ENCODE data around the gene PLEKHF1.
"Not testable (repeated sequence)": the region's sequence is repeated elsewhere in the genome, so short reads cannot be mapped to it uniquely, and the experiment has no call there.

PLEKHF1 gene, protein sequence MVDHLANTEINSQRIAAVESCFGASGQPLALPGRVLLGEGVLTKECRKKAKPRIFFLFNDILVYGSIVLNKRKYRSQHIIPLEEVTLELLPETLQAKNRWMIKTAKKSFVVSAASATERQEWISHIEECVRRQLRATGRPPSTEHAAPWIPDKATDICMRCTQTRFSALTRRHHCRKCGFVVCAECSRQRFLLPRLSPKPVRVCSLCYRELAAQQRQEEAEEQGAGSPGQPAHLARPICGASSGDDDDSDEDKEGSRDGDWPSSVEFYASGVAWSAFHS

GRCh38 chr19:29665215-29665825, at the start of gene PLEKHF1:
PLEKHF1 (plus strand) TSS chr19:29665461; CDS start chr19:29673840, 8,379 bp downstream.
- DNase-seq (ENCODE audit: low read depth): no peak

DNA sequence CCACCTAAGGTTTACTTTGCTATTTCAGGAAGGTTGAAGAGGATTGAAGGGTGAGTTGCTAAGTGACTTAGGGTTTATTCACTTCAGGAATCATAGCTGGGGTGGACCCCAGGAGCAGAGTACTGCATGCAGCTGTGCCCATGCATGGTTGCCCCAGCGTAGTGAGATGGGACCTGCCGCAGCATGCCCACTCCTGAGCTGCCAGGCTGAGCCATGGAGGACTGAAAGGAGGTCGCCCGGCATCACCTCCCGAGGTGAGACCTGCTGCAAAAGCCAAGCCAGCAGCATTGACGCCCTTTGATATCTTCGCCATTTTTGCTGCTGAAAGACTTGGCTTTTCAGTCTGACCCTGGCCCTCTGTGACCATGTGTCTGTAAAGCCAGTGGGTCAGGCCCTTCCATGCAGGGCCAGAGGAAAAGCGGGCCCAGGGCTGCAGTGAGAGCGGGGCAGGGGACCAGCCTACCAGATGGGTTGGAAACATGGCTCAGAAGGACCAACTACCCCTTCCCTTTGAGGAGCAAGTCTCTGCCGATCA, 49.3 kb upstream of the PLEKHF1 start:
- no peak for DNase-seq (ENCODE audit: low read depth)

GRCh38 chr19:29616541-29616940, 48.7 kb upstream of the PLEKHF1 start:
- DNase-seq (ENCODE audit: low read depth): no peak

- no peak for DNase-seq (ENCODE audit: low read depth)
Observed at GRCh38 chr19:29617366-29618266, 47.6 kb upstream of the PLEKHF1 start.

- no peak for DNase-seq (ENCODE audit: low read depth)
Observed at GRCh38 chr19:29618434-29618833, 46.8 kb upstream of the PLEKHF1 start.

GRCh38 chr19:29618871-29619270, 46.4 kb upstream of the PLEKHF1 start:
- no peak for DNase-seq (ENCODE audit: low read depth)

DNA sequence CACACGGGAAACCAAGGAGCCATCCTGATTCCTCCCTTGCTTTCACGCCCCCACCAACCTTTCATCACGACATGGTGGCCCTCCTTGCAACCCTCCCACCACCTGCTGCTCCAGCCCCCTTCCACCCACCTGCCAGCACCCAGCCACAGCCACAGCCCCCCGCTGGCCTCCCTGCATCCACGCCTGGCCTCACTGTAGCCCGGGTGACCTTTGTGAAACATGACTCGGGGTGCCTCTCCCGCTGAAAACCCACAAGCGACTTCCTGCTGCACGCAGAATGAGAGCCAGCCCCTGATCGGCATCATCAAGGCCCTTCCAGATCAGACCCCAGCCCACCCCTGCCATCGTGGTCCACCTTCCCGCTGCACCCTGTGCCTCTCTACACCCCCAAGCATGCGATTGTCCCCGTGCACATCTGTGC, 44.3 kb upstream of the PLEKHF1 start:
- no peak for DNase-seq (ENCODE audit: low read depth)

GRCh38 chr19:29622166-29623070, 42.8 kb upstream of the PLEKHF1 start:
- DNase-seq (ENCODE audit: low read depth): no peak

DNA sequence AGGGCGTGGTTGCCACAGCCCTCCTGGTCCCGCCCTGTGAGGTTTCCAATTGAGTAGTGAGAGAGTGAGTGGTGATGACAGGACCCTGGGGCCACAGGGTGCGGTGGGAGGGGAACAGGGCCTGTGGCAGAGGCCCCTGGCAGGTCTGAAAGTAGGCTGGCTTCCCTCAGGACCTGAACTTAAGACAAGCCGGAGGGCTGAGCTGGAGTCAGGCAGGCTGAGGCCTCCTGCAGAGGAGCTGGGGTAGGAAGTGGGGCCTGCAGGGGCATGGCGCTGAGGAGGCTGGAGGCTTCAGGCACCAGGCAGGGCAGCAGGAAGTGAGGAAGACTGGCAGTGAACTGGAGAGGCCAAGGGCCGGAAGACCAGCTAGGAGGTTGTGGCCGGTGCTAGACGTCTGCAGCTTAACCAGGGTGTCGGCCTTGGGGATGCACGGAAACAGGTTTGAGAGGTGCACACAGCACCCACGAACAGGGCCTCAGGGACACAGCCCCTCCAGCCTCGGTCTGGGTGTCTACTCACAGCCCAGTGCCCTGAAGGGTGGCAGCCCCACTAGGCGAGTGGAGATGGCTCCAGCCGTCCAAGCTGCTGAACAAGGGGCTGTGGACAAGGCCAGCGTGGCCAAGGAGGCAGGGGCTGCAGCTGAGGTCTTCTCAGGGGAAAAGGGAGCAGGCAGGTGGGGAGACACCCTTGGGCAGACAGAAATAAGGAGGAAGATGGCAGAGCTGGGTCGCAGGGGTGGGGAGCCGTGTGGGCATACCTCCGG, 41.4 kb upstream of the PLEKHF1 start:
- DNase-seq (ENCODE audit: low read depth): no peak

- DNase-seq (ENCODE audit: low read depth): no peak
Observed at GRCh38 chr19:29624489-29625185, 40.6 kb upstream of the PLEKHF1 start.

DNA sequence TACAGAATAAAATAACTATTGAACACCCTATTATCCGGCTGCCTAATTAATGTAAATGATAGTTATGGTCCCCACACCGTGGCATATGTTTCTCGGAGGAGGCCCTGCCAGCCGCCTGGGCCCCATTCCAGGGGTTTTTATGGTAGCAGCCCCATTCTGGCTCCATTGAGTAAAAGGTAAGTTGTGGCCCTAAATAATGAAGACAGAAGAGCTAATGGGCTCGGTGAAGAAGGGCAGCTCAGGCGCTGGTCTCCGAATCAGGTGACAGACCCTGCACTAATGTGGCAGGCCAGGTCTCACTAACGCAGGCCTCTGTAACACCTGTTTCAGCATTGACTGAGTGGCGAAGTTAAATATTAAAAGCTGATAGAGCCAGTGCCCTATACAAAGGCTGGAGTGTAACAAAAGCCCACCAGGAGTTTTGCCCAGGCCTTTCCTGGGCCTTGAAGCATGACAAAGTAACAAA, 40.0 kb upstream of the PLEKHF1 start:
- DNase-seq (ENCODE audit: low read depth): no peak

DNA sequence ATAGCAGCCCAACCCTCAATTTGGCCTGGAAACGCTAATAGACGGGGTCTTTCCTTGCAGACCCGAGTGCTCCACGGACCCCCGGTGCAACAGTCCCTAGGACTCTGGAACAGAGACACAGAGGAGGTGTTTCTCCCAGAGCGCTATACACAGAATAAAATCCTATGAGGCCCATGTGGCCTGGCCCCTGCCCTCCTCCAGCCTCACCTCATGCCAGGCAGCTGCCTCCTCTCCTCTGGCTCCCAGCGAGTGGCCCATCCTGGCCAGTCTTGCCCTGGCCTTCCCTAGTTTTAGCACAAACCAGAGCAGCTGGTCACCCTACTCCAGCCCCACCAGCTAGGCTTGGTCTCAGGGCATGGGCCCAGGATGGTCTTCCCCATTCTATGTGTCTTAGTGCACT, 38.9 kb upstream of the PLEKHF1 start:
- DNase-seq (ENCODE audit: low read depth): no peak

DNA sequence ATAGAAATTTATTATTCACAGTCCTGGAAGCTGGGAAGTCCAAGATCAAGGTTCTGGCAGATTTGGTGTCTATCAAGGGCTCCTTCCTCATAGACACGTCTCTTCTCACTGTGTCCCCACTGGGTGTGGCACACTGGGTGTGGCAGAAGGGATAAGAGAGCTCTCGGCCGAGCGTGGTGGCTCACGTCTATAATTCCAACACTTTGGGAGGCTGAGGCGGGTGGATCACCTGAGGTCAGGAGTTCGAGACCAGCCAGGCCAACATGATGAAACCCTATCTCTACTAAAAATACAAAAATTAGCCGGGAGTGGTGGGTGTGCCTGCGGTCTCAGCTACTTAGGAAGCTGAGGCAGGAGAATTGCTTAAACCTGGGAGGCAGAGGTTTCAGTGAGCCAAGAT, 38.4 kb upstream of the PLEKHF1 start:
- not testable (repeated sequence) for DNase-seq (ENCODE audit: low read depth)

GRCh38 chr19:29628661-29629385, 36.4 kb upstream of the PLEKHF1 start:
- no peak for DNase-seq (ENCODE audit: low read depth)

DNA sequence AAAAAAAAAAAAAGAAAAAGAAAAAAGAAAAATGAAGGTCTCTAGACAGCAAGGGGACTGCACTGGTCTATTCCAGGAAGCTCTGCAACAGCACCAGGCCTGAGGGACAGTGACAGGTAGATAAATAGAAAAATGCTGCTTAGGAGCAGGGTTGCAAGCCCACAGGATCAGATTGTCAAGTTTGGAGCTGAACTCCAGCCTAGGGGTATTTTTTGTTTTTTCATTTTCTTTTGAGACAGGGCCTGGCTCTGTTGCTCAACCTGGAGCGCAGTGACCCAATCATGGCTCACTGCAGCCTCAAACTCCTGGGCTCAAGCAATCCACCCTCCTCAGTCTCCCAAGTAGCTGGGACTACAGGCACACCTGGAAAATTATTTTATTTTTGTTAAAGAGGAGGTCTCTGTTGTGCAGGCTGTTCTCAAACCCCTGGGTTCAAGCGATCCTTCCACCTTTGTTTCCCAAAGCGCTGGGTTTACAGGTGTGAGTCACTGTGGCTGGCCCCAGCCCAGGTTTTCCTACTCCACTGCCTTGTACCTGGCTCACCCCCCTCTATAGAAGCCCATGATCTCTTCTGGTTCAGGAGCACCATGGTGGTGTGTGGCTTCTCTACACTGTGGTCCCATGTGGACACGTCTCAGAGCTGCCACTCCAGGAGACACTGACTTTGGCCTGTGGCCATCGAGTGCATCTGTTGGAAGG, 35.3 kb upstream of the PLEKHF1 start:
- no peak for DNase-seq (ENCODE audit: low read depth)

DNA sequence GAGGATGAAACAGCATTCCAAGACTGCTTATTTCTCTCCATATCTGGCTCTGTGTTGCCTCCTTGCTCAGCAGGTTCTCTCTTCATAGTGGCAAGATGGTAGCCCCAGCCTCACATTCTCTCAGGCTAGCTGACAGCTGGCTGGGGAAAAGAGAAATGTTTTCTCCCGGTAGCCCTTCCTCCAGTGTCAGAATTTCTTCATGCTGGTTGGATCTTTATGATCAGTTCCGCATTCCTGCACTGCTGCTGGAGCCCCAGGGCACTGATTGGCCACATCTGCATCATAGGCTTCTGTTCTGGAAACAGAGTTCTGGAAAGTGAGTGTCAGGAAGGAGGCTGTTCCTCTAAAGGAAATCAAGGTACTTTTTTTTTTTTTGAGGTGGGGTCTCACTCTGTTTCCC, 34.6 kb upstream of the PLEKHF1 start:
- DNase-seq (ENCODE audit: low read depth): no peak

GRCh38 chr19:29631450-29631849, 33.8 kb upstream of the PLEKHF1 start:
- no peak for DNase-seq (ENCODE audit: low read depth)

DNA sequence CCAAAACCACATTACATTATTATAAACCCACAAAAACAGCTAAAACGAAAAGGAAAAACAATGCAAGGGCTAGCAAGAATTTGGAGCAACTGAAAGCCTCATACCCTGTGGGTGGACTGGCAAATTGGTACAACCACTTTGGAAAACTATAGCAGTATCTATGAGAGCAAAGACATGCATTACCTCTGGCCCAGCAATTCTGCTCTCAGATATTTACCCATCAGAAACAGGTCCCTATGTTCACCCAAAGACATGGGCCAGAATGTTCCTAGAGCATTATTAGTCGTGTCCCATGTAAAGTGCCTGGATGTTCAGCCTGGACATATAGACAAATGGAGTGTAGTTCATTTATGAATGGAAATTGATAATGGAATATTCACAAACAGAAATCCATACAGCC, 31.3 kb upstream of the PLEKHF1 start:
- no peak for DNase-seq (ENCODE audit: low read depth)
